Prostate gland (tissue), 2 donors: ENCODE results near the gene ADGRE2. TPM values are rescaled to one million over a fixed set of nuclear protein-coding genes. Genes with fewer than 3 reads are reported as not detected.
"Not testable (repeated sequence)": the region's sequence is repeated elsewhere in the genome, so short reads cannot be mapped to it uniquely, and the experiment has no call there.

Experiments
- DNase-seq: peaks from one replicate; pipeline ENCODE4 v3.0.0-alpha.2; 2019; ENCODE audit warnings: low spot score
- H3K27ac ChIP-seq, 2 donors: fragments of 200-600 bp; sonication (generic); 2 replicates each; pipeline ENCODE4 v1.5.1; 2017 to 2019
- H3K27me3 ChIP-seq: fragments of 200-600 bp; sonication (generic); replicated peaks from 2 replicates; pipeline ENCODE4 v1.5.1; 2019; ENCODE audit not compliant: insufficient read depth
- H3K36me3 ChIP-seq, 2 donors: fragments of 200-600 bp; sonication (generic); 1 replicate in 1 of 2; 2 replicates in 1 of 2; pipeline versions ENCODE4 v1.5.1 to v1.8.1; 2017 to 2019
- H3K4me1 ChIP-seq: fragments of 200-600 bp; sonication (generic); replicated peaks from 2 replicates; pipeline ENCODE4 v1.5.1; 2019
- H3K4me3 ChIP-seq, 2 donors: fragments of 200-600 bp; sonication (generic); 2 replicates each; pipeline ENCODE4 v1.5.1; 2017 to 2019
- H3K9me3 ChIP-seq: fragments of 200-600 bp; sonication (generic); 2 replicates; pipeline ENCODE4 v1.5.1; 2017
- CTCF ChIP-seq, 4 experiments: fragments of 200-600 bp in 2 of 4; fragments of 450-650 bp in 2 of 4; sonication (generic) in 2 of 4; IDR thresholded peaks; 1 replicate in 3 of 4; 2 replicates in 1 of 4; pipeline ENCODE4 v1.5.1; 2016 to 2019; ENCODE audit warnings: antibody characterized with exemption in 4 of 4, mild to moderate bottlenecking in 2 of 4, moderate library complexity in 2 of 4
- POLR2A ChIP-seq: fragments of 450-650 bp; IDR thresholded peaks from one replicate; pipeline ENCODE4 v1.6.1; 2016; ENCODE audit warnings: antibody characterized with exemption, mild to moderate bottlenecking
- POLR2AphosphoS5 ChIP-seq: sonication (generic); formaldehyde crosslinking; IDR thresholded peaks from one replicate; pipeline ENCODE4 v1.6.1; 2017; ENCODE audit warnings: antibody characterized with exemption
- WGBS: methylation state at CpG from one replicate; pipeline ENCODE4 v1.1.5; 2018; 5-methylcytosine and 5-hydroxymethylcytosine counted together
- intact Hi-C: fragments of 100-400 bp; cut with DNase I; formaldehyde crosslinking; loops from one replicate; pipeline ENCODE4 v1.14.2; 2022
- total RNA-seq, 2 donors: library from RNA; depleted of rRNA; stranded (reverse); fragments of >200 nt; gene quantifications; one replicate each; pipeline ENCODE4 v1.1.0, GENCODE V29; 2016

The ADGRE2 gene
- total RNA-seq, 2 donors from 2014 or later: 3.6 to 4.9 TPM

DNA sequence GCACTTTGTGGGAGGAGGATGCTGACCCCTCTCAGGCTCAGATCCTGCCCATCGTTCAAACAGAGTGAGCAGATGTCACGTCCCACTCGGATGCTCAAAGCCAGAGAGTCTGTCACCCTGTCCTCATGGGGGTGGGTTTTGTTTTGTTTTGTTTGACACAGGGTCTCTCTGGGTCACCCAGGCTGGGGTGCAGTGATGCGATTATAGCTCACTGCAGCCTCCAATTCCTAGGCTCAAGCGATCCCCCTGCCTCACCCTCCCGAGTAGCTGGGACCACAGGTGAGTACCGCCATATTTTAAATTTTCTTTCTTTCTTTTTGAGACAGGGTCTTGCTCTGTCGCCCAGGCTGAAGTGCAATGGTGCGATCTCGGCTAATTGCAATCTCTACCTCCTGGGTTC, 4.0 kb downstream of the ADGRE2 start:
- 82% methylated on average over 10 of the region's 10 CpGs for WGBS
- intact Hi-C loops: no loop called here
- no peaks in the 10 kb centered on the region for H3K4me1 ChIP-seq
- no peak for TF ChIP-seq POLR2A
- no peak for TF ChIP-seq POLR2AphosphoS5
- no peak for TF ChIP-seq CTCF (IDR thresholded peaks at IDR 0.05)
- no peaks in the 10 kb centered on the region for H3K27me3 ChIP-seq
- H3K9me3 ChIP-seq: no peaks in the 10 kb centered on the region
- H3K36me3 ChIP-seq: no peaks in the 10 kb centered on the region
- H3K4me3 ChIP-seq: no peak overlapping the region
- no peak for DNase-seq
- no peak overlapping the region for H3K27ac ChIP-seq

- H3K9me3 ChIP-seq, H3K4me1 ChIP-seq, DNase-seq, H3K27me3 ChIP-seq, H3K4me3 ChIP-seq, H3K27ac ChIP-seq, intact Hi-C loops, H3K36me3 ChIP-seq: not testable (repeated sequence)
- 74% methylated on average over 9 of the region's 9 CpGs for WGBS
These were observed 4.6 kb downstream of the ADGRE2 start for GRCh38 chr19:14773722-14774121.

GRCh38 chr19:14772995-14773394, 5.4 kb downstream of the ADGRE2 start:
- Histone ChIP-seq H3K4me3 (no peak overlapping the region), H3K27me3 (no peaks in the 10 kb centered on the region), H3K9me3 (no peaks in the 10 kb centered on the region), H3K36me3 (no peaks in the 10 kb centered on the region), H3K4me1 (no peaks in the 10 kb centered on the region), H3K27ac (no peak overlapping the region)
- DNase-seq: no peak
- intact Hi-C loops: no loop called here
- WGBS: 90% methylated on average over 7 of the region's 7 CpGs
- TF ChIP-seq POLR2AphosphoS5 (no peak), POLR2A (no peak), CTCF (IDR thresholded peaks at IDR 0.05) (no peak)

- no peak for DNase-seq
- intact Hi-C loops: no loop called here
- TF ChIP-seq POLR2AphosphoS5: no peak
- no peak for TF ChIP-seq POLR2A
- no peak for TF ChIP-seq CTCF (IDR thresholded peaks at IDR 0.05)
- no peaks in the 10 kb centered on the region for H3K27me3 ChIP-seq
- WGBS: 90% methylated on average over 8 of the region's 8 CpGs
- H3K9me3 ChIP-seq: no peaks in the 10 kb centered on the region
- no peak overlapping the region for H3K27ac ChIP-seq
- no peak overlapping the region for H3K4me3 ChIP-seq
- no peaks in the 10 kb centered on the region for H3K36me3 ChIP-seq
- H3K4me1 ChIP-seq: no peaks in the 10 kb centered on the region
These were observed 5.9 kb downstream of the ADGRE2 start for GRCh38 chr19:14772467-14772866.

GRCh38 chr19:14770944-14771839, 7.2 kb downstream of the ADGRE2 start:
- WGBS: 85% methylated on average over 11 of the region's 11 CpGs

More at GRCh38 chr19:14770944-14771839, 7.2 kb downstream of the ADGRE2 start:
- H3K27me3 ChIP-seq: no peaks in the 10 kb centered on the region
- no peak overlapping the region for H3K4me3 ChIP-seq
- no peak for TF ChIP-seq POLR2AphosphoS5
- no peak for TF ChIP-seq CTCF (IDR thresholded peaks at IDR 0.05)
- TF ChIP-seq POLR2A: no peak
- intact Hi-C loops: no loop called here
- no peak overlapping the region for H3K27ac ChIP-seq
- no peaks in the 10 kb centered on the region for H3K9me3 ChIP-seq
- DNase-seq: no peak
- H3K36me3 ChIP-seq: no peaks in the 10 kb centered on the region
- no peaks in the 10 kb centered on the region for H3K4me1 ChIP-seq
